Hepatocyte (in vitro differentiated cells): ENCODE results near the gene TMEM258. TPM values are rescaled to one million over a fixed set of nuclear protein-coding genes. Genes with fewer than 3 reads are reported as not detected.

Source experiments
- DNase-seq: peaks from one replicate; pipeline ENCODE4 v3.0.0-alpha.2; 2016; ENCODE audit warnings: low spot score
- H2AFZ ChIP-seq: fragments of 200-600 bp; sonication (generic); 2 replicates; pipeline ENCODE4 v1.6.0; 2016; ENCODE audit warnings: antibody characterized with exemption, mild to moderate bottlenecking
- H3K27ac ChIP-seq: fragments of 200-600 bp; sonication (generic); 2 replicates; pipeline ENCODE4 v1.5.1; 2016; ENCODE audit warnings: mild to moderate bottlenecking
- H3K27me3 ChIP-seq: fragments of 200-600 bp; sonication (generic); 2 replicates; pipeline ENCODE4 v1.6.1; 2016
- H3K36me3 ChIP-seq: fragments of 200-600 bp; sonication (generic); replicated peaks from 2 replicates; pipeline ENCODE4 v1.5.1; 2016; ENCODE audit warnings: low read depth; ENCODE audit not compliant: insufficient read depth
- H3K4me1 ChIP-seq: fragments of 200-600 bp; sonication (generic); 2 replicates; pipeline ENCODE4 v1.5.1; 2016; ENCODE audit warnings: mild to moderate bottlenecking, moderate library complexity; ENCODE audit not compliant: insufficient read depth
- H3K4me2 ChIP-seq: fragments of 200-600 bp; sonication (generic); 2 replicates; pipeline ENCODE4 v1.6.0; 2016
- H3K4me3 ChIP-seq: fragments of 200-600 bp; sonication (generic); 2 replicates; pipeline ENCODE4 v1.5.1; 2016; ENCODE audit warnings: mild to moderate bottlenecking
- H3K79me2 ChIP-seq: fragments of 200-600 bp; sonication (generic); 2 replicates; pipeline ENCODE4 v1.6.0; 2017; ENCODE audit warnings: mild to moderate bottlenecking
- H3K9me2 ChIP-seq: fragments of 200-600 bp; sonication (generic); replicated peaks from 2 replicates; pipeline ENCODE4 v1.6.0; 2017; ENCODE audit warnings: mild to moderate bottlenecking; ENCODE audit not compliant: insufficient read depth
- H3K9me3 ChIP-seq: fragments of 200-600 bp; sonication (generic); 2 replicates; pipeline ENCODE4 v1.5.1; 2016; ENCODE audit warnings: low read depth, mild to moderate bottlenecking
- H4K20me1 ChIP-seq: fragments of 200-600 bp; sonication (generic); 2 replicates; pipeline ENCODE4 v1.6.0; 2016; ENCODE audit warnings: mild to moderate bottlenecking; ENCODE audit not compliant: insufficient read depth, poor library complexity, severe bottlenecking
- EZH2 ChIP-seq: fragments of 200-600 bp; sonication (generic); IDR thresholded peaks from 2 replicates; pipeline ENCODE4 v1.6.1; 2016; ENCODE audit warnings: antibody characterized with exemption, mild to moderate bottlenecking, borderline replicate concordance
- EZH2phosphoT487 ChIP-seq: fragments of 200-600 bp; sonication (generic); IDR thresholded peaks from one replicate; pipeline ENCODE4 v1.6.1; 2018; ENCODE audit warnings: antibody characterized with exemption, mild to moderate bottlenecking, low read depth, moderate library complexity; ENCODE audit not compliant: unreplicated experiment, severe bottlenecking
- WGBS: methylation state at CpG from one replicate; pipeline ENCODE4 v1.1.6; 2016; ENCODE audit warnings: low lambda C conversion rate; ENCODE audit errors: missing lambda C conversion rate; 5-methylcytosine and 5-hydroxymethylcytosine counted together
- polyA plus RNA-seq: library from polyadenylated mRNA; unstranded; fragments of >200 nt; fragmentation: Nextera tagmentation; extraction: Ambion mirVana; gene quantifications from 2 replicates; pipeline ENCODE4 v1.2.1, GENCODE V29; 2016
- total RNA-seq: library from RNA; depleted of rRNA; stranded (reverse); fragments of >200 nt; gene quantifications from 2 replicates; pipeline ENCODE4 v1.2.3, GENCODE V29; 2014
- TF ChIP-seq, protein P1 (sequence below): fragments of 200-600 bp; sonication (generic); IDR thresholded peaks from 2 replicates; pipeline ENCODE4 v1.5.1; 2016; ENCODE audit warnings: antibody characterized with exemption, mild to moderate bottlenecking; ENCODE audit not compliant: poor library complexity

Gene TMEM258
- total and polyA plus RNA-seq, 2 experiments from 2014 or later: 64.7 to 253 TPM

- peaks cover 32% of the 10 kb centered on the region for H3K4me1 ChIP-seq
- H3K27ac ChIP-seq: no peak overlapping the region
- H3K36me3 ChIP-seq: no peaks in the 10 kb centered on the region
- H3K9me3 ChIP-seq: no peaks in the 10 kb centered on the region
- H3K4me3 ChIP-seq: no peak overlapping the region
- peaks cover 9% of the 10 kb centered on the region for H3K79me2 ChIP-seq
- H3K9me2 ChIP-seq: no peaks in the 10 kb centered on the region
- WGBS: 43% methylated on average over 3 of the region's 3 CpGs
- H3K4me2 ChIP-seq: no peak overlapping the region
- DNase-seq: no peak
- H4K20me1 ChIP-seq: no peaks in the 10 kb centered on the region
- H2AFZ ChIP-seq: no peak overlapping the region
- no peaks in the 10 kb centered on the region for H3K27me3 ChIP-seq
- TF ChIP-seq, protein P1, sequence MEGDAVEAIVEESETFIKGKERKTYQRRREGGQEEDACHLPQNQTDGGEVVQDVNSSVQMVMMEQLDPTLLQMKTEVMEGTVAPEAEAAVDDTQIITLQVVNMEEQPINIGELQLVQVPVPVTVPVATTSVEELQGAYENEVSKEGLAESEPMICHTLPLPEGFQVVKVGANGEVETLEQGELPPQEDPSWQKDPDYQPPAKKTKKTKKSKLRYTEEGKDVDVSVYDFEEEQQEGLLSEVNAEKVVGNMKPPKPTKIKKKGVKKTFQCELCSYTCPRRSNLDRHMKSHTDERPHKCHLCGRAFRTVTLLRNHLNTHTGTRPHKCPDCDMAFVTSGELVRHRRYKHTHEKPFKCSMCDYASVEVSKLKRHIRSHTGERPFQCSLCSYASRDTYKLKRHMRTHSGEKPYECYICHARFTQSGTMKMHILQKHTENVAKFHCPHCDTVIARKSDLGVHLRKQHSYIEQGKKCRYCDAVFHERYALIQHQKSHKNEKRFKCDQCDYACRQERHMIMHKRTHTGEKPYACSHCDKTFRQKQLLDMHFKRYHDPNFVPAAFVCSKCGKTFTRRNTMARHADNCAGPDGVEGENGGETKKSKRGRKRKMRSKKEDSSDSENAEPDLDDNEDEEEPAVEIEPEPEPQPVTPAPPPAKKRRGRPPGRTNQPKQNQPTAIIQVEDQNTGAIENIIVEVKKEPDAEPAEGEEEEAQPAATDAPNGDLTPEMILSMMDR: no peak
These were observed 44.5 kb downstream of the TMEM258 start for GRCh38 chr11:61747967-61748285.

- Histone ChIP-seq H3K9me2 (no peaks in the 10 kb centered on the region), H3K27me3 (no peaks in the 10 kb centered on the region), H3K4me3 (no peak overlapping the region), H3K79me2 (peaks cover 5% of the 10 kb centered on the region), H3K36me3 (no peaks in the 10 kb centered on the region), H3K4me2 (no peak overlapping the region), H3K9me3 (no peaks in the 10 kb centered on the region), H2AFZ (no peak overlapping the region), H3K4me1 (peaks cover 32% of the 10 kb centered on the region), H4K20me1 (no peaks in the 10 kb centered on the region), H3K27ac (peak overlapping the region; percentile 62)
- peak; percentile 89 for DNase-seq
- TF ChIP-seq, protein P1: peak; percentile 89
- no peak for TF ChIP-seq EZH2
- WGBS: 59% methylated on average over 19 of the region's 19 CpGs
These were observed 45.0 kb downstream of the TMEM258 start for GRCh38 chr11:61747192-61747966.

GRCh38 chr11:61746442-61747191 is 45.8 kb downstream of the TMEM258 start:
- DNase-seq: no peak
- Histone ChIP-seq H3K9me2 (no peaks in the 10 kb centered on the region), H3K4me1 (peaks cover 28% of the 10 kb centered on the region), H3K27ac (no peak overlapping the region), H2AFZ (no peak overlapping the region), H3K4me2 (no peak overlapping the region), H3K36me3 (no peaks in the 10 kb centered on the region), H3K4me3 (no peak overlapping the region), H3K79me2 (no peaks in the 10 kb centered on the region), H4K20me1 (no peaks in the 10 kb centered on the region), H3K27me3 (no peaks in the 10 kb centered on the region), H3K9me3 (no peaks in the 10 kb centered on the region)
- no peak for TF ChIP-seq EZH2phosphoT487
- no peak for TF ChIP-seq EZH2
- WGBS: 89% methylated on average over 19 of the region's 19 CpGs

DNA sequence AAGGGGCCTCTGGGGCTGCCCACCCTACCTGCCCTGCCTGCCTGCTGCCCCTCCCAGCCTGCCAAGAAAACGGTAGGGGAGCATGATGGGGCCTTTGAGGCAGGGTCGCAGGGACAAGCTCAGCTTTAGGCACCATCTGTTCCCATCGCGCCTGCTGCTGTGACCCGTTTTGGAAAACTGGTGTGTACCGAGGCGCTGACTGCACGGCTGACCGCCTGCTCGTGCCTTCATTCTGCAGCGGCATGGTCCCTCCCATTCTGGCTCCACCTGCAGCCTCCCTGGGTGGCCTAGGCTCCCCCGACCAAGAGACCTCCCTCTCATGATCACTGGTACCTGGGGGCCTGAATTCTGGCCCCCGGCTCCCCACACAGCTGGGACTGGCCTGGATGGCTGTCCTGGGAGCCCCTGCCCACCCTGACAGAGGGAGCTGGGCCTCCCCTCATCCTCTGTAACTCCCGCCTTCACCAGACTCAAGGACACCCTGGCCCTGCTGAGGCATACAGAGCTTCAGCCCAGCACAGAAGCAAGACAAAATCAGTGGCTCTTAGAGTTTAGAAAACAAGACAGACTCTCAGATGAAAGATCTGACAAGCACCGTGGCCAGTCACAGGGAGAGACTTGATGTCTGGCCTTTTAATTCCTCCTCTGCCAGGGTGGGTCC is 46.5 kb downstream of the TMEM258 start:
- no peaks in the 10 kb centered on the region for H3K9me2 ChIP-seq
- H3K27me3 ChIP-seq: no peaks in the 10 kb centered on the region
- H3K27ac ChIP-seq: no peak overlapping the region
- no peaks in the 10 kb centered on the region for H3K79me2 ChIP-seq
- H3K36me3 ChIP-seq: no peaks in the 10 kb centered on the region
- no peak overlapping the region for H2AFZ ChIP-seq
- no peak overlapping the region for H3K4me2 ChIP-seq
- DNase-seq: no peak
- H3K4me1 ChIP-seq: peaks cover 28% of the 10 kb centered on the region
- no peaks in the 10 kb centered on the region for H3K9me3 ChIP-seq
- no peaks in the 10 kb centered on the region for H4K20me1 ChIP-seq
- WGBS: 85% methylated on average over 15 of the region's 15 CpGs
- no peak overlapping the region for H3K4me3 ChIP-seq
- TF ChIP-seq EZH2phosphoT487: no peak
- TF ChIP-seq, protein P1: no peak
- TF ChIP-seq EZH2: no peak
